Activated naive CD8-positive, alpha-beta T cell treated with anti-CD3 and anti-CD28 coated beads, Interleukin-2, amount 50 U/mL, for 24 hours (primary cell): Measurements from ENCODE around the gene EEA1.

Experiments
- ATAC-seq: fragments of 150-1000 bp; cut with Tn5 transposase; one replicate; pipeline ENCODE4 v1.10.0; 2021
- DNase-seq: peaks from one replicate; pipeline ENCODE4 v3.0.0; 2021
- H3K27ac Mint-ChIP-seq: one replicate; pipeline ENCODE4 v1.8.0; 2021; ENCODE audit warnings: mild to moderate bottlenecking, mixed read lengths
- H3K27me3 Mint-ChIP-seq: one replicate; pipeline ENCODE4 v1.8.0; 2021; ENCODE audit warnings: mixed read lengths
- H3K36me3 Mint-ChIP-seq: one replicate; pipeline ENCODE4 v1.8.0; 2021; ENCODE audit warnings: low read depth, mixed read lengths
- H3K4me1 Mint-ChIP-seq: one replicate; pipeline ENCODE4 v1.8.0; 2021; ENCODE audit warnings: mixed read lengths
- H3K4me3 Mint-ChIP-seq: one replicate; pipeline ENCODE4 v1.8.0; 2021; ENCODE audit warnings: mild to moderate bottlenecking, moderate library complexity, mixed read lengths
- H3K9me3 Mint-ChIP-seq: one replicate; pipeline ENCODE4 v1.8.0; 2021; ENCODE audit warnings: mixed read lengths

EEA1 gene

DNA sequence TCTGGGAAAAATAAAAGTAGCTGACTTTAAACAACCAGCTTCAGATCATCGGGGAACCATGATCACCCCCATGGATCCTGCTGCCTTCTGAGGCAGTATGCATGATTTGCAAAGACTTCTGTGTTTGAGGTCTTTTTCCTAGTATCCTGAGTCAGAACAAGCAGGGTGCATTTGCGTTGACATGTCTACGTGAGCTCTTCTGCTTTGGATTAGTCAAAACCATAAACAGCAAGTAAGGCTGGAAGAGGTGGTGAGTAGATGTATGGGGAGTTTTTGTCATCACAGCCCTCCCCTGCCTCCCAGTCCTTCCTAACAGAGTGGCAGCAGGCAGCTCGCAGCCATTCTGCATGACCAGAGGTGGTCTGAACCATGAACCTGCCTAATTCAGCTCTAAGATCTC lies 202.2 kb downstream of the EEA1 start:
- no peaks in the 10 kb centered on the region for H3K4me1 Mint-ChIP-seq
- DNase-seq (no peak), ATAC-seq (no peak)
- peaks cover 2% of the 10 kb centered on the region for H3K27me3 Mint-ChIP-seq
- no peaks in the 10 kb centered on the region for H3K36me3 Mint-ChIP-seq
- H3K27ac Mint-ChIP-seq = no peak overlapping the region
- peaks cover 11% of the 10 kb centered on the region for H3K9me3 Mint-ChIP-seq
- no peak overlapping the region for H3K4me3 Mint-ChIP-seq

- DNase-seq (no peak), ATAC-seq (no peak)
- Mint-ChIP-seq H3K9me3 (peaks cover 11% of the 10 kb centered on the region), H3K27me3 (peaks cover 2% of the 10 kb centered on the region), H3K4me3 (no peak overlapping the region), H3K36me3 (no peaks in the 10 kb centered on the region), H3K4me1 (no peaks in the 10 kb centered on the region), H3K27ac (no peak overlapping the region)
These were observed 206.2 kb downstream of the EEA1 start for GRCh38 chr12:92722897-92723296.

DNA sequence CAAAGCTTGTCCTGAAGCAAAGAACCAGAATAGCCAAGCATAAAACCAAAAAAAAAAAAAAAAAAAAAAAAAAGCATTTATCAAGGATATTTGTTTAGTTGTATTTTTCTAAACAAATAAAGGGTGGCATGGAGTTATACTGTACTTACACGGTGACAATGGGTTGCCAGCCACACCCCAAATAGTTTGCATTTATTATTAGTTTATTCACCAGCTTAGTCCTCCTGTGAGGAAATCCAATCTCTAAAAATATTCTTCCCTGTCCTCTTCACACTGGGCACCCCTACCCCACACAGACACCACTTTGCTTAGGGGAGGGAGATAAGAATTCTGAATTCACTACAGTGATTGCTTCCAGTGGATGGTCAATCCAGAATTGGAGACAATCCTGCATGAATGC lies 207.4 kb downstream of the EEA1 start:
- H3K36me3 Mint-ChIP-seq = no peaks in the 10 kb centered on the region
- no peak overlapping the region for H3K27ac Mint-ChIP-seq
- peaks cover 2% of the 10 kb centered on the region for H3K27me3 Mint-ChIP-seq
- H3K9me3 Mint-ChIP-seq = peaks cover 11% of the 10 kb centered on the region
- H3K4me3 Mint-ChIP-seq = no peak overlapping the region
- H3K4me1 Mint-ChIP-seq = no peaks in the 10 kb centered on the region
- ATAC-seq = no peak
- DNase-seq = no peak

- Mint-ChIP-seq H3K4me3 (no peak overlapping the region), H3K27ac (no peak overlapping the region), H3K36me3 (no peaks in the 10 kb centered on the region), H3K4me1 (no peaks in the 10 kb centered on the region), H3K27me3 (peaks cover 2% of the 10 kb centered on the region), H3K9me3 (peaks cover 11% of the 10 kb centered on the region)
- DNase-seq = no peak
- no peak for ATAC-seq
These were observed 208.0 kb downstream of the EEA1 start for GRCh38 chr12:92721130-92721529.
